OCI-LY3 (cell line): ENCODE measurements around the gene EIF5A.

ENCODE experiments used
- EZH2phosphoT487 ChIP-seq: fragments of 200-600 bp; shearing (Covaris generic); IDR thresholded peaks from 2 replicates; pipeline ENCODE4 v1.6.1; 2018; ENCODE audit warnings: antibody characterized with exemption, mixed run types, low read depth
- TF ChIP-seq, protein P1 (sequence below): fragments of 200-600, 300-600 bp; sonication (generic); IDR thresholded peaks from 2 replicates; pipeline ENCODE4 v1.5.1; 2014; ENCODE audit warnings: antibody characterized with exemption, low read length, low read depth

DNA sequence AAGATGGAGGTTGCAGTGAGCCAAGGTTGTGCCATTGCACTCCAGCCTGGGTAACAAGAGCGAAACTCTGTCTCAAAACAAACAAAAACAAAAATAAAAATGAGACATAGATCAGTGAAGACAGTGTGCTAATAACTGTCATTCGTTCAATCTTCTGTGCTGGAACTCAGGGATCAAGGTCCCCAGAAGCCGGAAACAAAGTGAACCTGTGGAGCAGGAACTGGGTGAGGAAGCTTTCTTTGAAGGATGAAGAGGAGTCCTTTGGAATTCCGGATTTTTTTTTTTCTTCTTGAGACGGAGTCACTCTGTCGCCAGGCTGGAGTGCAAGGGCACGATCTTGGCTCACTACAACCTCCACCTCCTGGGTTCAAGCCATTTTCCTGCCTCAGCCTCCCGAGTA, 28.0 kb upstream of the EIF5A start:
- TF ChIP-seq, protein P1, sequence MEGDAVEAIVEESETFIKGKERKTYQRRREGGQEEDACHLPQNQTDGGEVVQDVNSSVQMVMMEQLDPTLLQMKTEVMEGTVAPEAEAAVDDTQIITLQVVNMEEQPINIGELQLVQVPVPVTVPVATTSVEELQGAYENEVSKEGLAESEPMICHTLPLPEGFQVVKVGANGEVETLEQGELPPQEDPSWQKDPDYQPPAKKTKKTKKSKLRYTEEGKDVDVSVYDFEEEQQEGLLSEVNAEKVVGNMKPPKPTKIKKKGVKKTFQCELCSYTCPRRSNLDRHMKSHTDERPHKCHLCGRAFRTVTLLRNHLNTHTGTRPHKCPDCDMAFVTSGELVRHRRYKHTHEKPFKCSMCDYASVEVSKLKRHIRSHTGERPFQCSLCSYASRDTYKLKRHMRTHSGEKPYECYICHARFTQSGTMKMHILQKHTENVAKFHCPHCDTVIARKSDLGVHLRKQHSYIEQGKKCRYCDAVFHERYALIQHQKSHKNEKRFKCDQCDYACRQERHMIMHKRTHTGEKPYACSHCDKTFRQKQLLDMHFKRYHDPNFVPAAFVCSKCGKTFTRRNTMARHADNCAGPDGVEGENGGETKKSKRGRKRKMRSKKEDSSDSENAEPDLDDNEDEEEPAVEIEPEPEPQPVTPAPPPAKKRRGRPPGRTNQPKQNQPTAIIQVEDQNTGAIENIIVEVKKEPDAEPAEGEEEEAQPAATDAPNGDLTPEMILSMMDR, result no peak
- TF ChIP-seq EZH2phosphoT487, result no peak
